Vagina (tissue), 2 donors: ENCODE results near the gene TAGLN. TPM values are rescaled to one million over a fixed set of nuclear protein-coding genes. Genes with fewer than 3 reads are reported as not detected.
A peak's percentile ranks its signal among the peaks of the same experiment; 100 is the strongest.

ENCODE experiments used
- DNase-seq, 2 donors: peaks; one replicate each; pipeline ENCODE4 v3.0.0-alpha.2; 2017; ENCODE audit errors: extremely low spot score in 2 of 2
- H3K27ac ChIP-seq: fragments of 200-600 bp; sonication (generic); one replicate; pipeline ENCODE4 v1.5.1; 2019
- H3K27me3 ChIP-seq: fragments of 200-600 bp; sonication (generic); one replicate; pipeline ENCODE4 v1.5.1; 2019
- H3K36me3 ChIP-seq, 2 donors: fragments of 200-600 bp; sonication (generic); one replicate each; pipeline ENCODE4 v1.5.1; 2017 to 2019
- H3K4me1 ChIP-seq: fragments of 200-600 bp; sonication (generic); one replicate; pipeline ENCODE4 v1.5.1; 2019
- H3K4me3 ChIP-seq, 2 donors: fragments of 200-600 bp; sonication (generic); 1 replicate in 1 of 2; 2 replicates in 1 of 2; pipeline ENCODE4 v1.5.1; 2016 to 2019
- H3K9me3 ChIP-seq: fragments of 200-600 bp; sonication (generic); one replicate; pipeline ENCODE4 v1.5.1; 2019
- CTCF ChIP-seq, 3 experiments: fragments of 450-650 bp in 2 of 3; fragments of 200-600 bp in 1 of 3; sonication (generic) in 1 of 3; IDR thresholded peaks; one replicate each; pipeline ENCODE4 v1.5.1; 2017 to 2019; ENCODE audit warnings: antibody characterized with exemption in 3 of 3, mild to moderate bottlenecking in 2 of 3, moderate library complexity in 2 of 3
- POLR2A ChIP-seq, 2 donors: fragments of 450-650 bp; IDR thresholded peaks; one replicate each; pipeline ENCODE4 v1.6.1; 2017; ENCODE audit warnings: antibody characterized with exemption in 2 of 2, mild to moderate bottlenecking in 2 of 2, moderate library complexity in 2 of 2
- POLR2AphosphoS5 ChIP-seq, 2 donors: sonication (generic); formaldehyde crosslinking; IDR thresholded peaks; one replicate each; pipeline ENCODE4 v1.9.0; 2017; ENCODE audit warnings: antibody characterized with exemption in 2 of 2, mild to moderate bottlenecking in 2 of 2, low read depth in 1 of 2; ENCODE audit not compliant: insufficient read depth in 1 of 2
- intact Hi-C: fragments of 100-400 bp; cut with DNase I; formaldehyde crosslinking; loops from one replicate; pipeline ENCODE4 v1.15.1; 2023
- total RNA-seq: library from RNA; depleted of rRNA; stranded (reverse); fragments of >200 nt; gene quantifications from one replicate; pipeline ENCODE4 v1.2.3, GENCODE V29; 2016

The TAGLN gene
- total RNA-seq, 1 donor from 2014 or later = 1,935 TPM

GRCh38 chr11:117225553-117226170 is 26.5 kb downstream of the TAGLN start:
- Histone ChIP-seq H3K27ac (no peak overlapping the region), H3K36me3 (peaks cover 0 to 31% of the 10 kb centered on the region in 2 donors), H3K4me1 (peaks cover 36% of the 10 kb centered on the region), H3K27me3 (no peaks in the 10 kb centered on the region), H3K4me3 (no peak overlapping the region), H3K9me3 (no peaks in the 10 kb centered on the region)
- intact Hi-C loops = loop anchor here (10.0 kb wide), 2 partner anchors 51 to 121 kb away; partner anchors contain the start of gene SIDT2
- DNase-seq = no peak
- TF ChIP-seq CTCF (IDR thresholded peaks at IDR 0.05) (no peak), POLR2A (IDR thresholded peaks at IDR 0.05) (no peak), POLR2AphosphoS5 (IDR thresholded peaks at IDR 0.05; ENCODE audit: insufficient read depth in 1 of 2, low read depth in 1 of 2) (no peak)

GRCh38 chr11:117226388-117227385 is 27.5 kb downstream of the TAGLN start:
- TF ChIP-seq CTCF (IDR thresholded peaks at IDR 0.05) (peak; percentile 74 to 85 (median 81)), POLR2A (IDR thresholded peaks at IDR 0.05) (no peak), POLR2AphosphoS5 (IDR thresholded peaks at IDR 0.05; ENCODE audit: insufficient read depth in 1 of 2, low read depth in 1 of 2) (no peak)
- Histone ChIP-seq H3K36me3 (peaks cover 0 to 31% of the 10 kb centered on the region in 2 donors), H3K27me3 (no peaks in the 10 kb centered on the region), H3K4me1 (peaks cover 36% of the 10 kb centered on the region), H3K4me3 (no peak overlapping the region), H3K27ac (no peak overlapping the region), H3K9me3 (no peaks in the 10 kb centered on the region)
- intact Hi-C loops = loop anchor here (10.0 kb wide), 2 partner anchors 52 to 122 kb away; partner anchors contain the start of gene SIDT2
- DNase-seq = no peak

GRCh38 chr11:117228091-117228490 is 28.9 kb downstream of the TAGLN start:
- Histone ChIP-seq H3K4me3 (no peak overlapping the region), H3K27ac (no peak overlapping the region), H3K36me3 (peaks cover 0 to 28% of the 10 kb centered on the region in 2 donors), H3K9me3 (no peaks in the 10 kb centered on the region), H3K27me3 (no peaks in the 10 kb centered on the region), H3K4me1 (peaks cover 27% of the 10 kb centered on the region)
- no peak for DNase-seq
- TF ChIP-seq POLR2A (IDR thresholded peaks at IDR 0.05) (no peak), POLR2AphosphoS5 (IDR thresholded peaks at IDR 0.05; ENCODE audit: insufficient read depth in 1 of 2, low read depth in 1 of 2) (no peak), CTCF (IDR thresholded peaks at IDR 0.05) (no peak)
- intact Hi-C loops = loop anchor here (10.0 kb wide), 2 partner anchors 53 to 123 kb away; partner anchors contain the start of gene SIDT2

GRCh38 chr11:117229411-117229810 is 30.2 kb downstream of the TAGLN start:
- Histone ChIP-seq H3K36me3 (peaks cover 0 to 26% of the 10 kb centered on the region in 2 donors), H3K4me1 (peaks cover 34% of the 10 kb centered on the region), H3K27me3 (no peaks in the 10 kb centered on the region), H3K4me3 (no peak overlapping the region), H3K9me3 (no peaks in the 10 kb centered on the region), H3K27ac (no peak overlapping the region)
- intact Hi-C loops = loop anchor here (10.0 kb wide), 2 partner anchors 55 to 125 kb away; partner anchors contain the start of gene SIDT2
- no peak for DNase-seq
- TF ChIP-seq POLR2A (IDR thresholded peaks at IDR 0.05) = no peak
- no peak for TF ChIP-seq CTCF (IDR thresholded peaks at IDR 0.05)
- TF ChIP-seq POLR2AphosphoS5 (IDR thresholded peaks at IDR 0.05; ENCODE audit: insufficient read depth in 1 of 2, low read depth in 1 of 2) = no peak
